GM23338 (cell line): Measurements from ENCODE around the gene AGAP2. TPM values are rescaled to one million over a fixed set of nuclear protein-coding genes. Genes with fewer than 3 reads are reported as not detected.

ENCODE experiments used
- ATAC-seq: fragments of 200-7000 bp; cut with Tn5 transposase; 3 replicates; pipeline ENCODE4 v1.9.1; 2020
- DNase-seq: peaks from one replicate; pipeline ENCODE4 v3.0.0-alpha.2; 2015; ENCODE audit warnings: low spot score
- H2AFZ ChIP-seq: fragments of 200-600 bp; sonication (generic); 2 replicates; pipeline ENCODE4 v1.8.0; 2016; ENCODE audit warnings: antibody characterized with exemption, mild to moderate bottlenecking, moderate library complexity
- H3F3A ChIP-seq: fragments of 200-600 bp; sonication (generic); replicated peaks from 2 replicates; pipeline ENCODE4 v1.8.0; 2017; ENCODE audit warnings: antibody characterized with exemption, mixed run types, low read depth
- H3K27ac ChIP-seq: fragments of 200-600 bp; sonication (generic); 2 replicates; pipeline ENCODE4 v1.6.1; 2016; ENCODE audit warnings: low read depth
- H3K27me3 ChIP-seq: fragments of 200-600 bp; sonication (generic); 2 replicates; pipeline ENCODE4 v1.8.0; 2016; ENCODE audit warnings: mild to moderate bottlenecking, mixed run types, moderate library complexity; ENCODE audit not compliant: insufficient read depth
- H3K36me3 ChIP-seq: fragments of 200-600 bp; sonication (generic); 2 replicates; pipeline ENCODE4 v1.8.0; 2016; ENCODE audit warnings: mild to moderate bottlenecking; ENCODE audit not compliant: insufficient read depth
- H3K4me1 ChIP-seq: fragments of 200-600 bp; sonication (generic); 2 replicates; pipeline ENCODE4 v1.8.0; 2016; ENCODE audit warnings: mild to moderate bottlenecking, moderate library complexity; ENCODE audit not compliant: insufficient read depth
- H3K4me2 ChIP-seq: fragments of 200-600 bp; sonication (generic); 2 replicates; pipeline ENCODE4 v1.7.1; 2017; ENCODE audit warnings: mixed run types
- H3K4me3 ChIP-seq: fragments of 200-600 bp; sonication (generic); 2 replicates; pipeline ENCODE4 v1.6.1; 2016; ENCODE audit warnings: mixed run types
- H3K79me2 ChIP-seq: fragments of 200-600 bp; sonication (generic); replicated peaks from 2 replicates; pipeline ENCODE4 v1.8.0; 2017; ENCODE audit warnings: mild to moderate bottlenecking; ENCODE audit not compliant: insufficient read depth
- H3K9me2 ChIP-seq: fragments of 200-600 bp; sonication (generic); 2 replicates; pipeline ENCODE4 v1.8.0; 2017; ENCODE audit not compliant: insufficient read depth
- H4K20me1 ChIP-seq: fragments of 200-600 bp; sonication (generic); replicated peaks from 2 replicates; pipeline ENCODE4 v1.8.0; 2017; ENCODE audit warnings: mild to moderate bottlenecking; ENCODE audit not compliant: insufficient read depth
- H3K27ac Mint-ChIP-seq: 2 replicates; pipeline ENCODE4 v1.8.0; 2020; ENCODE audit warnings: inconsistent platforms, mild to moderate bottlenecking, moderate library complexity, mixed read lengths
- H3K27me3 Mint-ChIP-seq: 3 replicates; pipeline ENCODE4 v1.8.0; 2022; ENCODE audit warnings: low read depth, mild to moderate bottlenecking, moderate library complexity, mixed read lengths, inconsistent platforms; ENCODE audit not compliant: insufficient read depth, poor library complexity
- H3K36me3 Mint-ChIP-seq: 3 replicates; pipeline ENCODE4 v1.8.0; 2021; ENCODE audit warnings: low read depth, mild to moderate bottlenecking, inconsistent platforms, moderate library complexity, mixed read lengths
- H3K4me1 Mint-ChIP-seq: 3 replicates; pipeline ENCODE4 v1.8.0; 2020; ENCODE audit warnings: mild to moderate bottlenecking, inconsistent platforms, mixed read lengths
- H3K4me3 Mint-ChIP-seq: 3 replicates; pipeline ENCODE4 v1.8.0; 2021; ENCODE audit warnings: moderate library complexity, mild to moderate bottlenecking, inconsistent platforms, mixed read lengths
- H3K9me3 Mint-ChIP-seq: 3 replicates; pipeline ENCODE4 v1.8.0; 2020; ENCODE audit warnings: moderate library complexity, mild to moderate bottlenecking, inconsistent platforms, mixed read lengths
- CREB1 ChIP-seq: fragments of 250-450 bp; sonication (Bioruptor Pico); IDR thresholded peaks from 2 replicates; pipeline ENCODE4 v1.5.0; 2020; ENCODE audit warnings: low read depth, mild to moderate bottlenecking, moderate library complexity
- EZH2 ChIP-seq: fragments of 200-600 bp; sonication (generic); IDR thresholded peaks from one replicate; pipeline ENCODE4 v1.8.0; 2017; ENCODE audit warnings: antibody characterized with exemption, mild to moderate bottlenecking, low read depth; ENCODE audit not compliant: unreplicated experiment
- EZH2phosphoT487 ChIP-seq: fragments of 200-600 bp; sonication (generic); IDR thresholded peaks from one replicate; pipeline ENCODE4 v1.8.1; 2018; ENCODE audit warnings: antibody characterized with exemption; ENCODE audit not compliant: unreplicated experiment
- JUNB ChIP-seq: IDR thresholded peaks from one replicate; pipeline ENCODE4 v1.6.1; 2016; ENCODE audit warnings: antibody characterized with exemption; ENCODE audit not compliant: unreplicated experiment
- NANOG ChIP-seq: IDR thresholded peaks from 2 replicates; pipeline ENCODE4 v1.6.1; 2016; ENCODE audit warnings: antibody characterized with exemption, borderline replicate concordance
- STAT1 ChIP-seq: IDR thresholded peaks from one replicate; pipeline ENCODE4 v1.6.1; 2016; ENCODE audit warnings: antibody characterized with exemption; ENCODE audit not compliant: unreplicated experiment
- ZNF114 ChIP-seq: fragments of 250-450 bp; sonication (Bioruptor Pico); IDR thresholded peaks from 2 replicates; pipeline ENCODE4 v1.5.0; 2020; ENCODE audit warnings: mild to moderate bottlenecking, moderate library complexity
- ZNF331 ChIP-seq: fragments of 250-450 bp; sonication (Bioruptor Pico); IDR thresholded peaks from 2 replicates; pipeline ENCODE4 v1.5.0; 2020; ENCODE audit warnings: low read depth, mild to moderate bottlenecking, moderate library complexity
- ZNF462 ChIP-seq: fragments of 250-450 bp; sonication (Bioruptor Pico); IDR thresholded peaks from 2 replicates; pipeline ENCODE4 v1.5.0; 2020; ENCODE audit warnings: mild to moderate bottlenecking, moderate library complexity
- polyA plus RNA-seq: library from polyadenylated mRNA; unstranded; fragments of >200 nt; fragmentation: Nextera tagmentation; extraction: Ambion mirVana; gene quantifications from 2 replicates; pipeline ENCODE4 v1.2.1, GENCODE V29; 2016
- total RNA-seq: library from RNA; depleted of rRNA; stranded (reverse); fragments of >200 nt; shearing (Covaris generic); gene quantifications from 2 replicates; pipeline ENCODE4 v1.2.3, GENCODE V29; 2014
- TF ChIP-seq, protein P1 (sequence below): IDR thresholded peaks from one replicate; pipeline ENCODE4 v1.6.1; 2018; ENCODE audit warnings: antibody characterized with exemption; ENCODE audit not compliant: unreplicated experiment
- TF ChIP-seq, protein P2 (sequence below): IDR thresholded peaks from 2 replicates; pipeline ENCODE4 v1.6.1; 2016; ENCODE audit warnings: antibody characterized with exemption
- TF ChIP-seq, protein P3 (sequence below), 2 experiments: fragments of 200-600 bp in 1 of 2; sonication (generic) in 1 of 2; conservative IDR thresholded peaks; 2 replicates each; pipeline versions ENCODE4 v1.5.1 to v1.6.1; 2016 to 2017; ENCODE audit warnings: antibody characterized with exemption in 2 of 2, low read depth in 2 of 2, mild to moderate bottlenecking in 2 of 2, moderate library complexity in 1 of 2

The AGAP2 gene
- total and polyA plus RNA-seq, 2 experiments from 2014 or later, result 0.36 to 1.3 TPM

GRCh38 chr12:57717846-57718640, 20.5 kb downstream of the AGAP2 start:
- Histone ChIP-seq H3K79me2 (no peaks in the 10 kb centered on the region), H3K4me3 (no peak overlapping the region), H3K4me2 (no peak overlapping the region), H4K20me1 (no peaks in the 10 kb centered on the region), H3K27ac (no peak overlapping the region), H3K9me2 (no peaks in the 10 kb centered on the region), H2AFZ (no peak overlapping the region), H3K27me3 (peaks cover 3% of the 10 kb centered on the region; the same call in 1 of the 2 replicates), H3F3A (no peaks in the 10 kb centered on the region), H3K36me3 (peaks cover 6% of the 10 kb centered on the region; the same call in 1 of the 2 replicates), H3K4me1 (no peaks in the 10 kb centered on the region)
- peaks cover 4% of the 10 kb centered on the region for H3K27me3 Mint-ChIP-seq
- H3K27ac Mint-ChIP-seq, result no peak overlapping the region
- H3K4me1 Mint-ChIP-seq, result no peaks in the 10 kb centered on the region; the same call in 1 of the 3 replicates
- TF ChIP-seq EZH2 (no peak), EZH2phosphoT487 (no peak), ZNF462 (no peak), JUNB (no peak), ZNF114 (CRISPR knock-in tag) (no peak), ZNF331 (CRISPR knock-in tag) (no peak), CREB1 (CRISPR knock-in tag) (no peak), STAT1 (no peak), NANOG (no peak)
- TF ChIP-seq, protein P1, sequence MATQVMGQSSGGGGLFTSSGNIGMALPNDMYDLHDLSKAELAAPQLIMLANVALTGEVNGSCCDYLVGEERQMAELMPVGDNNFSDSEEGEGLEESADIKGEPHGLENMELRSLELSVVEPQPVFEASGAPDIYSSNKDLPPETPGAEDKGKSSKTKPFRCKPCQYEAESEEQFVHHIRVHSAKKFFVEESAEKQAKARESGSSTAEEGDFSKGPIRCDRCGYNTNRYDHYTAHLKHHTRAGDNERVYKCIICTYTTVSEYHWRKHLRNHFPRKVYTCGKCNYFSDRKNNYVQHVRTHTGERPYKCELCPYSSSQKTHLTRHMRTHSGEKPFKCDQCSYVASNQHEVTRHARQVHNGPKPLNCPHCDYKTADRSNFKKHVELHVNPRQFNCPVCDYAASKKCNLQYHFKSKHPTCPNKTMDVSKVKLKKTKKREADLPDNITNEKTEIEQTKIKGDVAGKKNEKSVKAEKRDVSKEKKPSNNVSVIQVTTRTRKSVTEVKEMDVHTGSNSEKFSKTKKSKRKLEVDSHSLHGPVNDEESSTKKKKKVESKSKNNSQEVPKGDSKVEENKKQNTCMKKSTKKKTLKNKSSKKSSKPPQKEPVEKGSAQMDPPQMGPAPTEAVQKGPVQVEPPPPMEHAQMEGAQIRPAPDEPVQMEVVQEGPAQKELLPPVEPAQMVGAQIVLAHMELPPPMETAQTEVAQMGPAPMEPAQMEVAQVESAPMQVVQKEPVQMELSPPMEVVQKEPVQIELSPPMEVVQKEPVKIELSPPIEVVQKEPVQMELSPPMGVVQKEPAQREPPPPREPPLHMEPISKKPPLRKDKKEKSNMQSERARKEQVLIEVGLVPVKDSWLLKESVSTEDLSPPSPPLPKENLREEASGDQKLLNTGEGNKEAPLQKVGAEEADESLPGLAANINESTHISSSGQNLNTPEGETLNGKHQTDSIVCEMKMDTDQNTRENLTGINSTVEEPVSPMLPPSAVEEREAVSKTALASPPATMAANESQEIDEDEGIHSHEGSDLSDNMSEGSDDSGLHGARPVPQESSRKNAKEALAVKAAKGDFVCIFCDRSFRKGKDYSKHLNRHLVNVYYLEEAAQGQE, result no peak
- TF ChIP-seq, protein P2, sequence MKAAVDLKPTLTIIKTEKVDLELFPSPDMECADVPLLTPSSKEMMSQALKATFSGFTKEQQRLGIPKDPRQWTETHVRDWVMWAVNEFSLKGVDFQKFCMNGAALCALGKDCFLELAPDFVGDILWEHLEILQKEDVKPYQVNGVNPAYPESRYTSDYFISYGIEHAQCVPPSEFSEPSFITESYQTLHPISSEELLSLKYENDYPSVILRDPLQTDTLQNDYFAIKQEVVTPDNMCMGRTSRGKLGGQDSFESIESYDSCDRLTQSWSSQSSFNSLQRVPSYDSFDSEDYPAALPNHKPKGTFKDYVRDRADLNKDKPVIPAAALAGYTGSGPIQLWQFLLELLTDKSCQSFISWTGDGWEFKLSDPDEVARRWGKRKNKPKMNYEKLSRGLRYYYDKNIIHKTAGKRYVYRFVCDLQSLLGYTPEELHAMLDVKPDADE, result no peak
- TF ChIP-seq, protein P3, sequence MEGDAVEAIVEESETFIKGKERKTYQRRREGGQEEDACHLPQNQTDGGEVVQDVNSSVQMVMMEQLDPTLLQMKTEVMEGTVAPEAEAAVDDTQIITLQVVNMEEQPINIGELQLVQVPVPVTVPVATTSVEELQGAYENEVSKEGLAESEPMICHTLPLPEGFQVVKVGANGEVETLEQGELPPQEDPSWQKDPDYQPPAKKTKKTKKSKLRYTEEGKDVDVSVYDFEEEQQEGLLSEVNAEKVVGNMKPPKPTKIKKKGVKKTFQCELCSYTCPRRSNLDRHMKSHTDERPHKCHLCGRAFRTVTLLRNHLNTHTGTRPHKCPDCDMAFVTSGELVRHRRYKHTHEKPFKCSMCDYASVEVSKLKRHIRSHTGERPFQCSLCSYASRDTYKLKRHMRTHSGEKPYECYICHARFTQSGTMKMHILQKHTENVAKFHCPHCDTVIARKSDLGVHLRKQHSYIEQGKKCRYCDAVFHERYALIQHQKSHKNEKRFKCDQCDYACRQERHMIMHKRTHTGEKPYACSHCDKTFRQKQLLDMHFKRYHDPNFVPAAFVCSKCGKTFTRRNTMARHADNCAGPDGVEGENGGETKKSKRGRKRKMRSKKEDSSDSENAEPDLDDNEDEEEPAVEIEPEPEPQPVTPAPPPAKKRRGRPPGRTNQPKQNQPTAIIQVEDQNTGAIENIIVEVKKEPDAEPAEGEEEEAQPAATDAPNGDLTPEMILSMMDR (conservative IDR thresholded peaks at IDR 0.05; ENCODE audit: low read depth in 2 of 2), result no peak
- DNase-seq (no peak), ATAC-seq (no peak)
- H3K36me3 Mint-ChIP-seq, result peaks cover 15% of the 10 kb centered on the region
- no peaks in the 10 kb centered on the region for H3K9me3 Mint-ChIP-seq
- no peak overlapping the region; the same call in 2 of the 3 replicates for H3K4me3 Mint-ChIP-seq
